Measurements from ENCODE around the gene MYB.

- TF ChIP-seq EZH2 (IDR thresholded peaks at IDR 0.05; ENCODE audit: borderline replicate concordance) (no peak), CTCF (IDR thresholded peaks at IDR 0.05; ENCODE audit: poor library complexity) (no peak)
Observed at GRCh38 chr6:135185483-135185882, 4.4 kb downstream of the MYB start.

Data from hepatocyte (in vitro differentiated cells).